Karpas-422 (cell line): ENCODE results near the gene EEIG2. TPM values are rescaled to one million over a fixed set of nuclear protein-coding genes. Genes with fewer than 3 reads are reported as not detected.

Experiments
- DNase-seq: peaks from one replicate; pipeline ENCODE4 v3.0.0-alpha.2; 2015
- H2AFZ ChIP-seq: fragments of 200-600 bp; sonication (generic); 2 replicates; pipeline ENCODE4 v1.6.1; 2014; ENCODE audit warnings: antibody characterized with exemption, low read length, mixed read lengths
- H3K27ac ChIP-seq: fragments of 200-600 bp; sonication (generic); 2 replicates; pipeline ENCODE4 v1.5.1; 2014; ENCODE audit warnings: mild to moderate bottlenecking, low read length, moderate library complexity
- H3K27me3 ChIP-seq: fragments of 200-600 bp; sonication (generic); 2 replicates; pipeline ENCODE4 v1.6.1; 2014; ENCODE audit warnings: low read length, mixed read lengths
- H3K36me3 ChIP-seq: fragments of 200-600 bp; sonication (generic); 2 replicates; pipeline ENCODE4 v1.6.1; 2014; ENCODE audit warnings: low read length, mixed read lengths; ENCODE audit not compliant: insufficient read depth
- H3K4me1 ChIP-seq: fragments of 200-600 bp; sonication (generic); 2 replicates; pipeline ENCODE4 v1.6.1; 2014; ENCODE audit warnings: mild to moderate bottlenecking, low read length, mixed read lengths
- H3K4me2 ChIP-seq: fragments of 200-600 bp; sonication (generic); 2 replicates; pipeline ENCODE4 v1.6.1; 2014; ENCODE audit warnings: low read length, low read depth, mild to moderate bottlenecking; ENCODE audit not compliant: poor library complexity, severe bottlenecking
- H3K4me3 ChIP-seq: fragments of 200-600 bp; sonication (generic); 2 replicates; pipeline ENCODE4 v1.5.1; 2014; ENCODE audit warnings: mild to moderate bottlenecking, antibody characterized with exemption, low read length, mixed read lengths
- H3K79me2 ChIP-seq: fragments of 200-600 bp; sonication (generic); 2 replicates; pipeline ENCODE4 v1.6.1; 2014; ENCODE audit warnings: mild to moderate bottlenecking, low read length, mixed read lengths
- H3K9ac ChIP-seq: fragments of 200-600 bp; sonication (generic); 2 replicates; pipeline ENCODE4 v1.6.0; 2014; ENCODE audit warnings: low read length
- H3K9me2 ChIP-seq: fragments of 200-600 bp; sonication (generic), shearing (Covaris generic); replicated peaks from 2 replicates; pipeline ENCODE4 v1.6.0; 2014; ENCODE audit warnings: mild to moderate bottlenecking, low read length, moderate library complexity; ENCODE audit not compliant: insufficient read depth
- H3K9me3 ChIP-seq: fragments of 300-700, 200-600 bp; sonication (generic); 2 replicates; pipeline ENCODE4 v1.6.1; 2014; ENCODE audit warnings: low read length, mixed read lengths
- H4K20me1 ChIP-seq: fragments of 200-600 bp; sonication (generic); 2 replicates; pipeline ENCODE4 v1.6.1; 2014; ENCODE audit warnings: mild to moderate bottlenecking, antibody characterized with exemption, low read length, low read depth; ENCODE audit not compliant: insufficient read depth
- total RNA-seq: library from RNA; depleted of rRNA; stranded (reverse); fragments of >200 nt; shearing (Covaris generic); gene quantifications from 2 replicates; pipeline ENCODE4 v1.2.3, GENCODE V29; 2014; ENCODE audit warnings: low replicate concordance; rRNA removed

EEIG2 gene
- total RNA-seq, 1 experiment from 2014 or later = 5.0 TPM

DNA sequence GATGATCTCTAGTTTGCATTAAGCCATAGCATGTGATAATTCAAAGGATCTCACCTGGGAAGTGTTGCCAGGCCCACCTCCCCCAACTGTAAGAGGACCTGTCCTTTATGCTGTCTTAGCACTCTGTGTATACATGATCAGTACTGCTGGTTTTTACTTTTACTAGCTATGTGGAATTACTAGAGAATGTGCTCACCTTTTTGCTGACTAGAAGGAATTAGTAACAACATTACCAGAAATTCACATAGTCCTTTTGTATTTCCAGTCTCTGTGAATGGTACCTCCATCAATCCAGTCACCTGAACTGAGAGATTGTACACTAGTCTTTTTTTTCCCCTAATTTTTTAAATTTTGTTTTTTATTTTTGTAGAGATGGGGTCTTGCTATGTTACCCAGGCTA is 46.6 kb downstream of the EEIG2 start:
- Histone ChIP-seq H3K36me3 (no peaks in the 10 kb centered on the region), H3K4me1 (peaks cover 4% of the 10 kb centered on the region; the same call in 1 of the 2 replicates), H3K27ac (no peak overlapping the region), H3K4me3 (no peak overlapping the region), H3K4me2 (no peak overlapping the region), H3K79me2 (no peaks in the 10 kb centered on the region), H3K9me2 (no peaks in the 10 kb centered on the region), H3K9ac (no peak overlapping the region), H3K27me3 (no peaks in the 10 kb centered on the region), H3K9me3 (no peaks in the 10 kb centered on the region), H4K20me1 (no peaks in the 10 kb centered on the region), H2AFZ (no peak overlapping the region)
- no peak for DNase-seq

DNA sequence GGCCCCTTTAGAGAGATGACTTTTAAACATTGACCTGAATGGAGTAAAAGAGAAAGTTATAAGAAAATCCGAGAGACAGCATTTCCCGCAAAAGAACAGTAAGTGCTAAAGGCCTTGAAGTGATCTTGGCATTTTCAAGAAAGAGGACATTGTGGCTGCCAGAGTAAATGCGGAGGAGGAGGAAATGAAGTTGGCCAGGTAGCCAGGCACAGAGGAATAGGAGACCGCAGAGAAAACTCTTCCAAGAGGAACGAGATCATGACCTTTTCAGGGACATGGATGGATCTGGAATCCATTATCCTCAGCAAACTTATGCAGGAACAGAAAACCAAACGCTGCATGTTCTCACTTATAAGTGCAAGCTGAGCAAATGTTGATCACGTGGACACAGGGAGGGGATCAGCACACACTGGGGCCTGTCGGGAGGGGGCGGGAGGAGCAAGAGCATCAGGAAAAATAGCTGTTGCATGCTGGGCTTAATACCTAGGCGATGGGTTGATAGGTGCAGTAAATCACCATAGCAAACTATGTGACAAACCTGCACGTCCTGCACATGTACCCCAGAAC is 49.7 kb downstream of the EEIG2 start:
- Histone ChIP-seq H2AFZ (no peak overlapping the region), H4K20me1 (no peaks in the 10 kb centered on the region), H3K9me3 (no peaks in the 10 kb centered on the region), H3K36me3 (no peaks in the 10 kb centered on the region), H3K79me2 (no peaks in the 10 kb centered on the region), H3K27me3 (no peaks in the 10 kb centered on the region), H3K9me2 (no peaks in the 10 kb centered on the region), H3K4me1 (peaks cover 5% of the 10 kb centered on the region; the same call in 1 of the 2 replicates), H3K9ac (no peak overlapping the region), H3K4me3 (no peak overlapping the region), H3K4me2 (no peak overlapping the region), H3K27ac (no peak overlapping the region)
- no peak for DNase-seq

Other genes starting within 250 kb of the EEIG2 start
- gene NBPF6, start 109.8 kb upstream of the EEIG2 start, total RNA-seq = not detected in 2 replicates
- gene HENMT1, start 101.0 kb downstream of the EEIG2 start, total RNA-seq = 30.7 and 58.1 TPM in 2 replicates
- gene PRPF38B, start 132.2 kb downstream of the EEIG2 start, total RNA-seq = 21.5 and 30.9 TPM in 2 replicates
- 2.9 TPM in 1 of 2 replicates, not detected in the other for gene FNDC7, start 152.8 kb downstream of the EEIG2 start, total RNA-seq
- gene STXBP3, start 186.6 kb downstream of the EEIG2 start, total RNA-seq = 31.6 and 68.9 TPM in 2 replicates